Activated T-cell treated with anti-CD3 and anti-CD28 coated beads for 48 hours (primary cell): Measurements from ENCODE around the gene GPD2.

ENCODE experiments used
- DNase-seq: peaks from one replicate; pipeline ENCODE4 v3.0.0-alpha.2; 2020; ENCODE audit warnings: low read depth

The GPD2 gene

DNA sequence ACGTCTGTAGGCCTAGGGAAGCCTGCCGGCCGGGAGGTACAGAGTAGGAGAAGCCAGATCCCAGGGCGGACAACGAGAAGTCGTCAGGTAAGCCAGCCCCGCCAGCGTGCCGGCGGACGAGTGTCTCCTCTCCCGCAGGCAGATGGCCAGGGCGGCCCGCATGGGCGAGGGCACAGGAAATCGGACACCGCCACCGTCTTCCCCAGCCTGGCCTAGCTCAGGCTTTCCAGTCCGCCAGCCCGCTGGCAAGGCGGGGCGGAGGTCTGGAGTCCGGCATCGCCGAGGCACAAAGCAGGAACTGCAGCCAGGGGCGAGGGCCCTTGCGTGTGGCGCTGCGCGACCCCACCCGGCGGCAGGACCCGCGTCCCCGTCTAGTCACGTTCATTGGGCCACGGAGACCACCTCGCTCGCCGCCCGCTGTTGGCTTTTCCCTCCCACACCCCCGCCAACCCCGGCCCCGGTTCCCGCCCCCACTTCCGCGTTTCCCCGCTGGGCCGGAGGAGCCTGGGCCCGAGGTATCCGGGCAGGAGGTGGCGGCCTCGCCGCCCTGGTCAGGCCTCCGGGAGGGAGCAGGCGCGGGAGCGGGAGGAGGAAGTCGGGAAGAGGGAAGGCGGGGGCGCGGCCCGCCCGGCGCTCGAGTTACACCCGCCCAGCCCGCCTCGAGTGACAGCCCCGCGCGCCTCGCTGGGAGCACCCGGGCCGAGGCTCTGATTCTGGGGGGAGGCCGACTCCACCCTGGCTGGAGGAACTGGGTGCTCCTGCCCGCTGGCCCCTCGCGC lies at the start of gene GPD2:
GPD2 (plus strand) TSS at position 662 of the 779 bp plus-strand sequence. CDS start 39,727 bp downstream, outside the sequence.
- peak; percentile 51 for DNase-seq

- DNase-seq = no peak
Observed at GRCh38 chr2:156394033-156394741, 42.0 kb upstream of the GPD2 start.

- no peak for DNase-seq
Observed at GRCh38 chr2:156396126-156396525, 40.1 kb upstream of the GPD2 start.

- no peak for DNase-seq
Observed at GRCh38 chr2:156397229-156397628, 39.0 kb upstream of the GPD2 start.

DNA sequence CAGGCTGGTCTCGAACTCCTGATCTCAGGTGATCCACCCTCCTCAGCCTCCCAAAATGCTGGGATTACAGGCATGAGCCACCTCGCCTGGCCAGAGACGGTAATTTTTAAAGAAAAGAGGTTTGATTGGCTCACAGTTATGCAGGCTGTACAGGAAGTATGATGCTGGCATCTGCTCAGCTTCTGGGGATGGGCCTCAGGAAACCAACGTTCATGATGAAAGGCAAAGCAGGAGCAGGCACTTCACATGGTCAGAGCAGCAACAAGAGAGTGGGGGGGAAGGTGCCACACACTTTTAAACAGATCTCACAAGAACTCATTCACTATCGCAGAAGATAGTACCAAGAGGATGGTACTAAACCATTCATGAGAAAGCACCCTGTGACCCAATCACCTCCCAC lies 38.0 kb upstream of the GPD2 start:
- no peak for DNase-seq

DNA sequence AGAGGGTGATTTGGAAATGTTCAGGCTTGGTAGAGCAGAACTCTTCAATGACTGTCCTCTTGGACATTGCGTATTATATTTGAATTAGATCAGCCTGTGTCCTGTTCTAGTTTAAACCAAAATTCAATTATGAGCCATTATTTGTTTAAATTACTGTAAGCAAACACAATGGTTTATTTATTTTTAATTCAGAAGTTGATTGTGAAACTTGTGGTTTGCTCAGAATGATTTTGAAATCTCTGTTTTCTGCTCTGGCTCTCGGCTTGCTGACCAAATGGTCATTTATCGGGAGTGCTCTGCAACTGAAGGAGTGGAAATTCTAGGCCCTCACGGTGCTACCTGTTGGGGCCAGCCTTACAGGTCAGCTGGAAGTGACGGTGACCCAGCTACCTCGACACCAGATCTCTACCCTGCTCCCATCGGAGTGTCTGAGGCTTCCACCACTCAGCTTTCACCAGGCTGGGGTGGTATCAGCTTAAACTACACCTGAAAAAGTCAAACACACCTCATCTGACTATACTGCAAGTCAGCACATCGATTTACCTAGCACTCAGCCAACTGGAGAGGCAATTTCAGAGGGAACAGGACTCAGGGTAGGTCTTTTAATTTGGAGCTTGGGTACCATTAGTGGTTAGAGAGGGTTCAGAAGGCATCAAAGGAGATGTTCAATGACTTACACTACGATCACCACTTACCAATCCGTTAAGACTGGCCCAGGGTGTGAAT lies 36.8 kb upstream of the GPD2 start:
- DNase-seq = no peak

- DNase-seq = no peak
Observed at GRCh38 chr2:156399950-156400705, 36.1 kb upstream of the GPD2 start.

- DNase-seq = peak; percentile 68
Observed at GRCh38 chr2:156400706-156401678, 35.2 kb upstream of the GPD2 start.

- DNase-seq = no peak
Observed at GRCh38 chr2:156401861-156402260, 34.3 kb upstream of the GPD2 start.

DNA sequence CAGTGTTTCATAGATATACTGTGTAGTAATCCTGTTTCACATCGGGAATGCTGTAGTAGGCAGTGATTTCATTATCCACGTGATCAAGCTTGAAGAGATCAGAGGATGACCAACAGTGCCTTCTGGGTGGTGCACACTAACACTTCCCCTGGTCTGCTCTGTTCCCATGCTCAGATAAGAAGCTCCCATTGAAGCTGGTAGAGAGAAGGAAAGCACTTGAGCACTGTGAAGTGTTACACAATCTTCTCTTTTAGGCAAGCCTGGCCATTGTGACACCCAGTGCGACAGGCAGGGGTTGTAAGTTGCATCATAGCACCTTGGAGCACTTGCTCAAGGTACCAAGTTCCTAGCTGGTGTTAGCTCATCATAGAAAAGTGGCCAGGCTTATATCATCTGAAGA lies 30.6 kb upstream of the GPD2 start:
- no peak for DNase-seq

- DNase-seq = no peak
Observed at GRCh38 chr2:156411835-156412234, 24.3 kb upstream of the GPD2 start.

- DNase-seq = no peak
Observed at GRCh38 chr2:156421851-156422250, 14.3 kb upstream of the GPD2 start.

DNA sequence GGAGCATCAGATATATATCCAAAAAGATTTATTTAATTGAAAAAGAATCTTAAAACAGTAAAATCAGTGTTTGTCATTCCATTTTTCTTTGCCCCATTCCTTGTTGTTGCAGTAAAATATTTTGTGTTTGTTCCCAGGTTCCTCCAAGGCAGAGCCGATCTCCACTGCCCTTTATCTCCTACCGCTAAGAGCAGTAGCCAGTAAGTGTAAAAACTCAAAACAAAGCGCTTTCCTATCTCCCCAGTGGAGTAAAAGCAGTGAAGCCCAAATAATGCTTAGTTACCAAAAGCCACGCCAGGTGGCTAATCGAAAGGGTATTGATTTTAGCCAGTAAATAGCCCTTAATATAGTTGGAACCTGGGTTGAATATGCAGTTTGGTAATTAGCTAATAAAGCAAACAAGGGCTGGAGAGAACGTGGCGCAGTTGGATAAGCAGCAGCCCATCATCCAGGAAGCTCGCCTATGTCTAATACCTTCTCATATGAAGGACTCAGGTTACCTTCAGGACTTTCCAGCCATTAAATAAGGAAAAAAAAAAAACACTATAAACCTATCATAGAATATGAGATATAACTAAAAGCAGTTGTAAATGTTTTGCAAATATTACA lies 12.4 kb upstream of the GPD2 start:
- no peak for DNase-seq

GRCh38 chr2:156427074-156427473 lies 9.1 kb upstream of the GPD2 start:
- DNase-seq = no peak

DNA sequence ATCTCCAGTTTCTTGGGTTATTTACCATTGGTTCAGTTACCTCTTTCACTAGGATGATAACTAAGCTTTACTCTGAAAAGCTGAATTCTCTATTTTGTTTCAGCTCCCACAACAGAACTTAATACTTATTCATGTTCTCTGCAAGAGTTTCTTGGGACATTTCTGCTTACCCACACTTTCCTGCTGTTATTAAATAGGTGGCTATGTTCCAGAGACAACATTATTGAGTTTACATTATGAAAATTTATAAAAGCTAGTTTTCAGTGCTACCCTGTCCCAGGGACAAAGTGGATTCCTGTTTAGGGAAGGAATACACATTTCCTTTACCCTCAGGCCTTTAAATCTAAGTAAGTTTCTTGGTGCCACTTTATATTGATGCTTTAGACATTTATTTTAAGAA lies 7.0 kb upstream of the GPD2 start:
- no peak for DNase-seq

- DNase-seq = no peak
Observed at GRCh38 chr2:156430236-156430979, 5.8 kb upstream of the GPD2 start.

DNA sequence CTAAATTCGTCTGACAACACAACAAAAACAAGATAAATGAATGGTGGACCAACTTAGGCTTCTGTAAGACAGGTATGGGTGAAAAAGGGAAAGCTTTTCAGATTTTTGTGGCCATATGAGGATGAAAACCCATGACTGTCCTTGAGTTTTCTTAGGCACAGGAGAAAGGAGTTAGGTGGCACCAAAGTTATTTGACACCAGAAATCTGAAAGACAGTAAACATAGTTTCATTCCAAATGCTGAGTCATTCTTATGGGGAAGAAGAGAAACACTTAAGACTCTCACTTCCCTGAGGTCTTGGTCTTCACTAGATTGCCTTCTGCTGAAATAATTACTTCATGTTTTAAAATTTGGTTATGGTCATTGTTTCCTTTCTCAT lies 5.2 kb upstream of the GPD2 start:
- no peak for DNase-seq

DNA sequence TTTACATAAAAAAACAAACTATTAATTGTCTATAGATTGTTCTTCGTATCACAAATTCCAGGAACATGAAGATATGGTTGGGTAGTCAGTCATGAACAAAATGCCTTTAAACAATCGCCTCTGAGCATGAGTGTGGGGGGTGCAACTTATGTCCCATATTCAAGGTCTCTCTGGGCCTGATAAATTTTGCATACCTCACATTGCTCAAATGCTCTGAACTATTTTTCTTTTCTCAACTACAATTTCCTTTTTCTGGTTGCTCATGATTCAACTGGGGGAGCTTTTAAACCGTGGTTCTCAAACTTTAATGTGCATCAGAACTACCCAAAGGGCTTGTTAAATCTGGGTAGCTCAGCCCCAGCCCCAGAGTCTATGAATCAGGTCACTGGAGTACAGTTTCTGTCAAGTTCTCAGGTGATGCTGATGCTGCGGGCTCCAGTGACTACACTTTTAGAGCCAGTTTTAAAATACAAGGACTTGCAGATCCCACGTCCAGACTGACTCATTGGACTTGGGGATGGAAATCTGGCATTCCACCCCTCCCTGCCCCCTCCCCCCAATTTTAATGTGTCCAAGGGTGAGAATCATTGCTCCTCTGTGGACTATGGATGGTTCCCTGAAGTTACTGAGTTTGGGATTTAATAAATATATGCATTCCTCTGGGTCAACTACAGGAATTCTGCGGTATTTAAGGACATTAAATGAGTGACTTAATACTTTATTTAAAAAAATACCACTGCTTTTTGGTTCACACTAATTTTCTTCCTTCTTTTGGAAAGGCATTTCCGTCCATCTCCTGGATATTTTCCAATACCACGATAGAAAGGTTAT lies 1.5 kb upstream of the GPD2 start:
- DNase-seq = no peak

DNA sequence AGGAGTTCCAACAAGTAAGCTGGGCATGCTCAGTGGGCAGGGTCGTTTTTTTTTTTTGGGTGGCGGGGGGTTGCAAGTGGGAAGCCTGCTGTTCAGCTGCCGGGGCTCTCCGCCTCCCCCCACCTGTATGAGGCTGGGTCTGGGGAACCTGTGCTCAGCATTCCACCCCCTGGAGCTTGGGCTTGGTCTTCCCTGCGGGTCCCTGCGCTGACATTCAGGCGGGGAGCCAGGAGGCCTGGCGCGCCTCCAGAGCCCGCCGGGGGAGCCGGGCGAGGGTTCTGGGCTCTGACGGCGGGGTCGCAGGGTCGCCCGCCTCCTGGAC lies 822 bp upstream of the GPD2 start:
- no peak for DNase-seq
